AG09319 (cell line): Measurements from ENCODE around the gene ZBTB7C.

Experiments used
- DNase-seq: peaks from one replicate; pipeline ENCODE4 v3.0.0-alpha.2; 2010; ENCODE audit warnings: low read depth; ENCODE audit errors: extremely low read depth
- CTCF ChIP-seq: IDR thresholded peaks from 2 replicates; pipeline ENCODE4 v1.5.1; 2011; ENCODE audit warnings: low read depth, mild to moderate bottlenecking, inconsistent platforms, low read length, moderate library complexity

ZBTB7C gene

DNA sequence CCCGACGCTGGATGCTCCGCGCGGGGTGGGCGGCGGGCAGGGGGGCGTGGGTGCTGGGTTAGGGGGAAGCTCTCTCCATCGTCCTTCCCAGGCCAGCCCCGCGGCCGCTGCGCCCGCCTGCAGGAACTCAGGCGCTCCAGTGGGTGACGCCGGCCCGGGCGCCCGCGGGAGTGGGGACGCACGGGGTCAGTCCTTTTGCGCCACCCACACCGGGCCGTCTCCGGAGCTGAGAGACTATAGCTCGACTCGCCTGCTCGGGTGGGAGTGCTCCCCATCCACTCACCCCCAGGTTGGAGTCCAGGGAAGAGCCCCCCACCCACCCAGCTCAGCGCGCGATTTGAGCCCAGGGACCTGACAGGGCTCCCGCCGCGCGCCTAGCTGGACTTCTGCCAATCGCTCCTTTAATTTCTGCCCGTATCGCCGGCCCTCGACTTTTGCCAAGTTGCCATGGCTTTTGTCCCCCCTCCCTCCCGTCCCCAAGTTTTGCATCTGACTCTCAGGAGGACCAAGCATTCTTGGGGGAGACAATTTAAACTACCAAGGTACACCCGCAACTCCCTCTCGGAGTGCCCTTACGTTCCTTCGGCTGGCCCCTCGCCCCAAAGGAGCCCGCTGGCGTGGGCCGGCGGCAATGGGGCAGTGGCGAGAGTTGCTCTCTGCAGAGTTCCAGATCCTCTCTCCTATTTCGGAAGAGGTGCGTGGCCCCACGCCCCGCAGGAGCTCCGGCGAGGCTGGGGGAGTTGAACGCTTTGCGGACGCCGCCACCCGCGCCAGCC is 272.9 kb downstream of the ZBTB7C start:
- TF ChIP-seq CTCF: no peak
- DNase-seq: no peak

DNA sequence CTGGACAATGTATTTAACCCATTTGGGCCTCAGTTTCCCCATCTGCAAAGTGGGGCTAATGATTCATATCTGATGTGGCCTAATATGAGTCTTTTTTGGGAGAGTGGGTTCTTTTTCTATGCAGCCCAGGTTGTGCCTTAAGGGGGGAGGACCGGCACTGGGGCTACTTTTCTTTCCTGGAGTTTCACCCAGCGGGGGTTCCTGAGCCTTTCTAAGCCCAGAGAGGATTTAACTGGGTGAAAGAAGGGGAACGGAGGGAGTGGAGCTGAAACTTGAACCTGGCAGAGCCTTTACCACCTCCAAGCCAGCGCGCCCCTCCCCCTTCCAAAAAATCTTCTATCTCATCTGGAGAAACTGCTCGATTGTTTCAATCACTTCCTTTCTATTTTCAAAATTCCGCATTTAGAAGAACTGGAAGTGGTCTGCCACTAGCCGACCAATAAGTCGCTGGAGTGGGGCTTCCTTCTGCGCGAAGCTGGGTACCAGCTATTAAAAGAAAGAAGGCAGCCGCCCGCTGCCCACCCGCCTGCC is 273.7 kb downstream of the ZBTB7C start:
- no peak for TF ChIP-seq CTCF
- DNase-seq: no peak

DNA sequence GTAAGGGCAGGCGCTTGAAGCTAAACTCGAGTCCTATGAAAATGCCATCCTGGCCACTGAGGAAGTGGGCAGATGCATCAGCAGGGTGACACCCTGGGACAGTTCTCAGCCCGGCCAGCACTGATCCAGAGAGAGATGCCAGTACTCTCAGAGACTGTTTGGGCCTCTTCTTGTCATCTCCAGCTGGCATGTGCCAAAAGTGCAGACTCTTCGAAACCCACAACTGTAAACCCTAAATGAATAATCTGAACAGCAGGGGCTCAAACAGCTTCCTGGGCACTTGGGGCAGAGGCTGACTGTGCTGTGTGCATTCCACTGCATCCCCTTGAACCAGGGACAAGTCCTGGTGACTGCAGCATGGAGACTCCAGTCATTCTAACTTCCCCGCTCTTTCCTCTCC is 274.6 kb downstream of the ZBTB7C start:
- no peak for TF ChIP-seq CTCF
- no peak for DNase-seq

DNA sequence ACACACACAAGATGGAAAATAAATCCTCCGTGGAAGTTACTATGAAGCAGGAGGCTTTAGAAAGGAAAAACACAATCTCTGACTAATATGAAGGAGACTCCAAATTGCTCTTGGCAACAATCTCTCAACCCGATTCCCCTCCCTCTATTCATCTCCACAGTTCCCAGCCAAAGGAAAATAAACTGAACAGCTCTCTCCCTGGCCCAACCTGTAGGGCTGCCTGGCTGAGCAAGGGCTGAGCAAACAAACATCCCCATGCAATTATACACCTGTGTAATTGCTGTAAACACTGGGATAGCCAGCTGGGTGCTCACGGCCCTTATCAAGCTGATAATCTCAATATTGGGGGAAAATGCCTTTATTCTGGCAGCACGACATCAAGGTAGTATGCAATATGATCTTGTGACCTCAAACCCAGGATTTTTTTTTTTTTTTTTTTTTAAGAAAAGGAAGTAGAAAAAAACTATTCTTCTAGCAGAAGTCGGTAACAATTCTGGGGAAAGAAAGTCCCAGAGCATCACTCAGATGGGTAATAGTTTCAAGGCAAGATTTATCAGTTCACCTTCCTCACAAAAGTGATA is 275.4 kb downstream of the ZBTB7C start:
- TF ChIP-seq CTCF: no peak
- no peak for DNase-seq

GRCh38 chr18:48132797-48133655 is 276.2 kb downstream of the ZBTB7C start:
- no peak for DNase-seq
- TF ChIP-seq CTCF: no peak

- DNase-seq: no peak
- TF ChIP-seq CTCF: no peak
These were observed 278.1 kb downstream of the ZBTB7C start for GRCh38 chr18:48131042-48131441.
